ENCODE results near the gene PAX6.
A peak's percentile ranks its signal among the peaks of the same experiment; 100 is the strongest.

The PAX6 gene

GRCh38 chr11:31807799-31808667, 3.1 kb downstream of the PAX6 start:
- no peak for DNase-seq

GRCh38 chr11:31806928-31807798, 4.0 kb downstream of the PAX6 start:
- no peak for DNase-seq

- DNase-seq, result no peak
These were observed 4.8 kb downstream of the PAX6 start for GRCh38 chr11:31806186-31806927.

- DNase-seq, result no peak
These were observed 5.4 kb downstream of the PAX6 start for GRCh38 chr11:31805629-31806185.

GRCh38 chr11:31805037-31805628, 6.0 kb downstream of the PAX6 start:
- no peak for DNase-seq

- peak; percentile 4 to 25 for DNase-seq
These were observed 6.6 kb downstream of the PAX6 start for GRCh38 chr11:31804312-31805036.

GRCh38 chr11:31803813-31804311, 7.3 kb downstream of the PAX6 start:
- DNase-seq, result peak; percentile 3 to 34

- DNase-seq, result peak; percentile 34 to 37
These were observed 7.9 kb downstream of the PAX6 start for GRCh38 chr11:31802990-31803812.

- DNase-seq, result no peak
These were observed 8.5 kb downstream of the PAX6 start for GRCh38 chr11:31802609-31802989.

- DNase-seq, result no peak
These were observed 9.0 kb downstream of the PAX6 start for GRCh38 chr11:31802000-31802551.

GRCh38 chr11:31801298-31801702, 9.8 kb downstream of the PAX6 start:
- no peak for DNase-seq

- DNase-seq, result no peak
These were observed 10.5 kb downstream of the PAX6 start for GRCh38 chr11:31800398-31801265.

- DNase-seq, result no peak
These were observed 11.4 kb downstream of the PAX6 start for GRCh38 chr11:31799435-31800397.

- DNase-seq, result no peak
These were observed 12.3 kb downstream of the PAX6 start for GRCh38 chr11:31798554-31799434.

GRCh38 chr11:31798057-31798553, 13.0 kb downstream of the PAX6 start:
- DNase-seq, result no peak

- DNase-seq, result no peak
These were observed 13.7 kb downstream of the PAX6 start for GRCh38 chr11:31797190-31798056.

Data from AML-193 (cell line).